GM18498 (cell line): ENCODE measurements around the gene CACNB4.

ENCODE experiments used
- ATAC-seq: cut with Tn5 transposase; IDR thresholded peaks from one replicate; pipeline ENCODE4 v1.9.1; 2021; ENCODE audit warnings: mild to moderate bottlenecking, moderate library complexity; ENCODE audit not compliant: unreplicated experiment

The CACNB4 gene

DNA sequence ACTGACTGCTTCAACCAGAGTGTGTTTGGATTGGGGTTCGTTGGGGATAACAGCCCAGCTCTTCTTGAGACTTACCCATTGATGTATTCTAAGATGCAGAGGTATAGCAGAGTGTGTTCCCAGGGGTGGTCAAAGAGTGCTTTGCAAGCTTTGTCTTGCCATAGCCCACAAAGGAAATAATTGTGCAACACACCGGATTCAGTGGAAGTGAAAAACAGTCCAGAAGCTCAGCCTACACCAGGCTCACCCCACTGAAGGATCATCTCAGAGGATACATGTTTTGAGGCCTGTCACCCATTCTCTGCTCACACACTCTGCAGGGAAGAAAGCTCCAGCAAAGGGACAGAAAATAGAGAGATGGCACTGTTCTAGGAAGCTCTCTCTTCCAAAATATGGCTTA is 9.6 kb downstream of the CACNB4 start:
- ATAC-seq = no peak

GRCh38 chr2:152088006-152088405 is 10.8 kb downstream of the CACNB4 start:
- ATAC-seq = no peak

DNA sequence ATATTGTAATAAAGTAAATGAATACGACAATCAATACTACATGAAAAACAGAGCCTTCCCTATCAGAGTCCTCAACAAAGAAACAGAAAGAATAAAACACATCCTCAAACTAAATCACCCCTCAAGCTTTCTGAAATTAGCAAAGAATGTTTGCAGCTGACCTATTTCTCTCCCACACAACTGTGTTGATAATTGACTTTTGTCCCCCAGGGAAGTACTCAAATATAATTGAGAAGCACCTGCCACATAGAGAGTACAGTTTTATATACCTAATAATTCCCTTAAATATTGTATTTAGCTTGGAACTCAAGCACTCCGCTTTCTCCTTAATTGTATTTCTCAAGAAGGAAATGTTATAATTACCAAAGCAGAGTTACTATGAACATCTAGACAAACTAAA is 12.6 kb downstream of the CACNB4 start:
- ATAC-seq = no peak

- no peak for ATAC-seq
Measured at GRCh38 chr2:152084076-152084475, 14.8 kb downstream of the CACNB4 start.

- no peak for ATAC-seq
Measured at GRCh38 chr2:152083202-152083875, 15.5 kb downstream of the CACNB4 start.

- peak; percentile 95 for ATAC-seq
Measured at GRCh38 chr2:152078662-152079061, 20.2 kb downstream of the CACNB4 start.

DNA sequence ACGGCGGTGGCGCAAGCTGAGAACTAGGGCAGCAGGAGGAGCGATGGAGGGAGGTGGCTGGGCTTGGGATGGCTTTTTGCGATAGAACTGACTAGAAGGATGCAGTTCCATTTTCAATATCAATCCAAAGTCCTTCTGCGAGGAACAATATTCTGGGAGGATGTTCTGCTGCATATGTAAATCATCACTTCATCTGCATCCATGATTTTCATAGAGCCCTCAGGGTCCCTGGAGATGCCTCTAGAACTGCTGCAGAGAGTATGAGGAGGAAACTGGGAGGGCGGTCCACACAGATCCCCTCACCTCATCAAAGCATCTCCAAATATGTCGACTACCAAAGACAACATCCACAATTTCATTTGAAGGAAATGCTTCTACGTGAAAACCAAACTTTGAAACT is 20.8 kb downstream of the CACNB4 start:
- no peak for ATAC-seq

DNA sequence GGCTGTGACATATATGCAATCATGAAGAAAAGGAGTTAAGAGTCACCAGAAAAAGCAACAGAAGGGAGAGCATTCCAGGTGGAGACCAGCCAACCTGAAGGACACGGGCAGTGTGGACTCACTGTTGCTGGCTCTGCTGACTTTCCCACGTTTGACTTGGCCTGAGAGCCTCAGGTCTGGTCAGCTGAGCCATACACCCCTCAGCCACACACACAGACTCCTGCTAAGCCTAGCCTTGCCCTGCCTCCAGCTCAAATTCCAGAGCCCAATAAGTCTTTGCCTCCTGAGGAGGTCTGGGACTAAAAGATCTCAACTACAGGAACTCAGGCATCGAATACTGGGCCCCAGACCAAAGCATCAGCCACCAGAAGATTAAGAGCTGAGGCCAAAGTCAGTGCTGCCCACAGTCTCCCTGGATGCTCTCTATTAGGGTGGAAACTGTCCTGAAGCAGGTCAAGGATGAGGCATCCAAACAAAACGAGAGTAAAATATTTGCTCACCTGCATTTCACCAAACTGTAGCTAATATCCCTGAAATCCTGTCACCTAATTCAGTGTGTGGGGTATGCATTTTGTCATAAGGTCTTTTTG is 23.3 kb downstream of the CACNB4 start:
- ATAC-seq = no peak

GRCh38 chr2:152072011-152072410 is 26.8 kb downstream of the CACNB4 start:
- no peak for ATAC-seq

GRCh38 chr2:152071518-152071917 is 27.3 kb downstream of the CACNB4 start:
- ATAC-seq = no peak

DNA sequence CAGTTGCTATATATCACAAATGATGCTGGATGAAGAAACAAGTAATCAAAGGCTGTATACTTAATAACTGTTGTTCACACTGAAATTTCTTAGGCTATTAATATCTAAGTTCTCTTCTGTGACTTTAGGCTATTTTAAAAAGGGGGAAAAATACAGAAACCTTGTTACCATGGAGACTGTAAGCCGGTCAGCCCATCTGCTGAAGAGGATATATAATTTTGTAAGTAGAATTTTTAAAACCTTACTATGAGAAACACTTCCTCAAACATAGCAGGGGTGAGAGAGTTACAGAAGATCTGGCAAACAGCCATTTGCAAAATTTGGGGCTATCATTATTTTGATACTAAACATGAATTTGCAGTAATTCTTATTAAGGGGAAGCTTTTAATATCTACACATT is 27.8 kb downstream of the CACNB4 start:
- peak; percentile 71 for ATAC-seq

- no peak for ATAC-seq
Measured at GRCh38 chr2:152068226-152068625, 30.6 kb downstream of the CACNB4 start.

GRCh38 chr2:152067823-152068222 is 31.0 kb downstream of the CACNB4 start:
- ATAC-seq = no peak

GRCh38 chr2:152065945-152066344 is 32.9 kb downstream of the CACNB4 start:
- ATAC-seq = no peak

DNA sequence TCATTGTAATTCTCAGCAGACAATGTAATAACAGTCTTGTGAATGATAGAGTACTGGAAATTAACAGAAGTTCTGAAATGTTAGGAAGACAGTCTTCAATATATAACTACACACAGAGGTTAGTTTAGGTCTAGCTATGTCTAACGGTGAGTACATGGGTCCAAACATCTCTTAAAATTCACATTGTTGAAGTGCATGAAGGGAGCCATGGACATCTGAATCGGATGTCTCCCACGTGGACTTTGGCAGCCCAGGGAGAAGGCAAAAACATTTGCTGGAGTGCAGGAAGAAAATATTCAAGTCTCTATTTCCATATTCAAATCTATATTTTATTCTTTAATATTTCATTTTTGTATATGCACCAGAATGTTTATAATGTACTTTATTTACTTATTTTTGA is 34.8 kb downstream of the CACNB4 start:
- ATAC-seq = no peak

GRCh38 chr2:152063325-152063924 is 35.4 kb downstream of the CACNB4 start:
- ATAC-seq = no peak

- peak; percentile 89 for ATAC-seq
Measured at GRCh38 chr2:152062125-152063091, 36.4 kb downstream of the CACNB4 start.

GRCh38 chr2:152061383-152061782 is 37.5 kb downstream of the CACNB4 start:
- no peak for ATAC-seq

DNA sequence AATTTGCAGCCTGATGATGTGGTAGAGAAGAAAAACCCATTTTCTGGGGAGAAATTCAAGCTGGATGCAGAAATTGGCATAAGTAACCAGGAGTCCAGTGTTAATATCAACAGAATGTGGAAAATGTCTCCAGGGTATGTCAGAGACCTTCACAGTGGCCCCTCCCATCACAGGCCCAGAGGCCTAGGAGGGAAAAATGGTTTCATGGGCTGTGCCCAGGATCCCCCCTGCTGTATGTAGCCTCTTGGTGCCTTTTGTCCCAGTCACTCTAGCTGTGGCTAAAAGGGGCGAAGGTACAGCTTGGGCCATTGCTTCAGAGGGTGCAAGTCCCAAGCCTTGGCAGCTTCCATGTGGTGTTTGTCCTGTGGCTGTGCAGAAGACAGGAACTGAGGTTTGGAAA is 40.2 kb downstream of the CACNB4 start:
- ATAC-seq = no peak

- ATAC-seq = no peak
Measured at GRCh38 chr2:152056418-152056817, 42.4 kb downstream of the CACNB4 start.

GRCh38 chr2:152055366-152056108 is 43.3 kb downstream of the CACNB4 start:
- ATAC-seq = peak; percentile 52
